CMK (cell line): Measurements from ENCODE around the gene TMEM143.
"Not testable (repeated sequence)": the region's sequence is repeated elsewhere in the genome, so short reads cannot be mapped to it uniquely, and the experiment has no call there.

ENCODE experiments used
- DNase-seq: peaks from one replicate; pipeline ENCODE4 v3.0.0-alpha.2; 2010; ENCODE audit warnings: low read depth

Gene TMEM143

GRCh38 chr19:48330012-48330681 lies 33.6 kb downstream of the TMEM143 start:
- peak; percentile 87 for DNase-seq

GRCh38 chr19:48329167-48329891 lies 34.4 kb downstream of the TMEM143 start:
- DNase-seq: no peak

- DNase-seq: peak; percentile 78
Measured at GRCh38 chr19:48325265-48325910, 38.4 kb downstream of the TMEM143 start, which contains the start of gene EMP3. Gene EMP3 (plus strand): TSS chr19:48325552. CDS start chr19:48326845, 1,293 bp downstream.

GRCh38 chr19:48321622-48322591 lies 41.8 kb downstream of the TMEM143 start:
- DNase-seq: peak; percentile 99

- DNase-seq: peak; percentile 99
Measured at GRCh38 chr19:48321372-48321621, 42.4 kb downstream of the TMEM143 start.

- peak; percentile 79 for DNase-seq
Measured at GRCh38 chr19:48319647-48320541, 43.8 kb downstream of the TMEM143 start.

- no peak for DNase-seq
Measured at GRCh38 chr19:48318286-48318987, 45.3 kb downstream of the TMEM143 start.

- not testable (repeated sequence) for DNase-seq
Measured at GRCh38 chr19:48317708-48317960, 46.1 kb downstream of the TMEM143 start.

- no peak for DNase-seq
Measured at GRCh38 chr19:48315712-48316111, 48.0 kb downstream of the TMEM143 start.

- no peak for DNase-seq
Measured at GRCh38 chr19:48311384-48311783, 52.4 kb downstream of the TMEM143 start.

GRCh38 chr19:48310227-48310626 lies 53.5 kb downstream of the TMEM143 start:
- DNase-seq: no peak

- DNase-seq: not testable (repeated sequence)
Measured at GRCh38 chr19:48309731-48310130, 54.0 kb downstream of the TMEM143 start.

GRCh38 chr19:48308631-48309586 lies 54.8 kb downstream of the TMEM143 start:
- DNase-seq: no peak

GRCh38 chr19:48303866-48304265 lies 59.9 kb downstream of the TMEM143 start:
- DNase-seq: no peak

- DNase-seq: no peak
Measured at GRCh38 chr19:48303367-48303766, 60.4 kb downstream of the TMEM143 start.

- DNase-seq: no peak
Measured at GRCh38 chr19:48302600-48302959, 61.2 kb downstream of the TMEM143 start.

- no peak for DNase-seq
Measured at GRCh38 chr19:48301886-48302599, 61.7 kb downstream of the TMEM143 start.

GRCh38 chr19:48297975-48298374 lies 65.8 kb downstream of the TMEM143 start:
- no peak for DNase-seq
